ENCODE results near the gene FLAD1. TPM values are rescaled to one million over a fixed set of nuclear protein-coding genes. Genes with fewer than 3 reads are reported as not detected.

FLAD1 gene
- total and polyA plus RNA-seq, 2 of the 8 experiments (the other 6 are each of a cell fraction or from before 2014, with no cell fraction given): 104 to 143 TPM

- peak; percentile 64; the same call in 1 of the 2 replicates for TF ChIP-seq JUND (IDR thresholded peaks at IDR 0.05; ENCODE audit: low read length)
- TF ChIP-seq CBX5 (IDR thresholded peaks at IDR 0.05; ENCODE audit: low read depth, low read length): no peak
- TF ChIP-seq BACH1 (IDR thresholded peaks at IDR 0.05; ENCODE audit: low read length): peak; percentile 22; the same call in 1 of the 2 replicates
- TF ChIP-seq GABPA (IDR thresholded peaks at IDR 0.05; ENCODE audit: borderline replicate concordance, insufficient read depth, low read length): peak; percentile 88
- no peak for TF ChIP-seq SUZ12 (IDR thresholded peaks at IDR 0.05; ENCODE audit: low read length)
- peak; percentile 35; the same call in 1 of the 2 replicates for TF ChIP-seq MAX (IDR thresholded peaks at IDR 0.05)
- no peak for TF ChIP-seq MAFK (IDR thresholded peaks at IDR 0.05; ENCODE audit: low read depth, low read length)
- TF ChIP-seq NRF1 (IDR thresholded peaks at IDR 0.05; ENCODE audit: low read depth, low read length): 0 out of 2 replicates have a peak, but pooled peaks have one; percentile 2
- TF ChIP-seq CTCF (IDR thresholded peaks at IDR 0.05; ENCODE audit: control extremely low read depth in 1 of 3, insufficient read depth in 1 of 3, low read depth in 1 of 3, low read length in 3 of 3): peak; percentile 37 to 55 (median 53)
- TF ChIP-seq CTBP2 (IDR thresholded peaks at IDR 0.05; ENCODE audit: borderline replicate concordance, insufficient read depth, insufficient read length, low read length): no peak
- TF ChIP-seq SAP30 (IDR thresholded peaks at IDR 0.05; ENCODE audit: insufficient read depth, insufficient replicate concordance, low read length): no peak
- TF ChIP-seq SIN3A (conservative IDR thresholded peaks at IDR 0.05 in 1 of 2, IDR thresholded peaks at IDR 0.05 in 1 of 2; ENCODE audit: low read depth in 1 of 2, low read length in 2 of 2): peak; percentile 36 to 59; a peak in 3 of 4 replicates
- TF ChIP-seq E2F6 (IDR thresholded peaks at IDR 0.05): peak; percentile 46; the same call in 1 of the 2 replicates
- no peak for TF ChIP-seq CEBPB (IDR thresholded peaks at IDR 0.05; ENCODE audit: low read depth, low read length)
- no peak for TF ChIP-seq SP4 (IDR thresholded peaks at IDR 0.05; ENCODE audit: low read length)
- TF ChIP-seq ATF3 (IDR thresholded peaks at IDR 0.05; ENCODE audit: insufficient read depth, low read depth, low read length): no peak
- no peak for TF ChIP-seq NANOG (IDR thresholded peaks at IDR 0.05; ENCODE audit: insufficient read depth, low read depth, low read length, poor library complexity, severe bottlenecking)
- peak; percentile 92 for TF ChIP-seq POLR2AphosphoS5 (IDR thresholded peaks at IDR 0.05; ENCODE audit: low read depth, low read length)
Measured at GRCh38 chr1:154961207-154962155, 21.7 kb upstream of the FLAD1 start, which contains the start of gene PYGO2 (continued).

Data from H1 (cell line).